ENCODE results near the gene POLA2.

The POLA2 gene

DNA sequence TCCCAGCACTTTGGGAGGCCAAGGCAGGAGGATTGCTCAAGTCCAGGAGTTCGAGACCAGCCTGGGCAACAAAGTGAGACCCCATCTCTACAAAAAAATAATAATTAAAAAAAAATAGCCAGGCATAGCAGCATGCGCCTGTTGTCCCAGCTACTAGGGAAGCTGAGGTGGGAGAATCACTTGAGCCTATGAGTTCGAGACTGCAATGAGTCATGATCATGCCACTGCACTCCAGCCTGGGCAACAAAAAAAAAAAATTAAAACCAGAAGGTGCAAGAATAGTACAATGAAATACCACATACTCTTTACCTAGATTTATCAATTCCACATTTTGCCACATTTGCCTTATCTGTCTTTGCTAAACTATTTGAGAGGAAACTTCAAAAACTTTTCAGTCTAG, 80.1 kb downstream of the POLA2 start:
- DNase-seq, result no peak
